ENCODE measurements around the gene OGFR.
A peak's percentile ranks its signal among the peaks of the same experiment; 100 is the strongest.

The OGFR gene

DNA sequence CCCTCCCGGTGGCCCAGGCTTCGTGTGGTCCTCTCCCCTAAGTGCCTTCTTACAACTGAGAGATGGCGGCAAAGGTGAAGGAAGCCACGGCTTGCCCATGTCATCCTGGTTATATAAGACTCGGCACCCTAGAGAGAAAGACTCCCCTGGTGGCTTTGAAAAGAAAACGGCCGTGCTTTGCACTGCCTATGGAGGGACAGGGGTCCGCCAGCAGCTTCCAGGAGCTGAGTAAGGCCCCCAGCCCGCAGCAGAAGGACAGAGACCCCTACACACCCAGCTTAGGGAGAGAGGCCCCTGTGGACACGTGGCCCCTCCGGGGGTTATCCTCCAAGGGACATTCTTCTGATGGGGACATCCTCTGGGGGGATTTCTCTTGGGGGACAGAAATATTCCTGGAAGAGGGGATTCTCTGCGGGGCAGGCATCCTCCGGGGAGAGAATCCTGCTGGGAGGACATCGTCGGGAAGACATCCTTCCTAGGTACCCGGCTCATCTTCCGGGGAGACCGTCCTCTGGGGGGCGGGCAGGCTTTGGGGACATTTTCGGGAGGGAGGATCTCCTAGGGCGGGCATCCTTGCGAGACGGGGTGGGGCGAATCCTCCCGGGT, 511 bp upstream of the OGFR start:
- TF ChIP-seq, protein P1, sequence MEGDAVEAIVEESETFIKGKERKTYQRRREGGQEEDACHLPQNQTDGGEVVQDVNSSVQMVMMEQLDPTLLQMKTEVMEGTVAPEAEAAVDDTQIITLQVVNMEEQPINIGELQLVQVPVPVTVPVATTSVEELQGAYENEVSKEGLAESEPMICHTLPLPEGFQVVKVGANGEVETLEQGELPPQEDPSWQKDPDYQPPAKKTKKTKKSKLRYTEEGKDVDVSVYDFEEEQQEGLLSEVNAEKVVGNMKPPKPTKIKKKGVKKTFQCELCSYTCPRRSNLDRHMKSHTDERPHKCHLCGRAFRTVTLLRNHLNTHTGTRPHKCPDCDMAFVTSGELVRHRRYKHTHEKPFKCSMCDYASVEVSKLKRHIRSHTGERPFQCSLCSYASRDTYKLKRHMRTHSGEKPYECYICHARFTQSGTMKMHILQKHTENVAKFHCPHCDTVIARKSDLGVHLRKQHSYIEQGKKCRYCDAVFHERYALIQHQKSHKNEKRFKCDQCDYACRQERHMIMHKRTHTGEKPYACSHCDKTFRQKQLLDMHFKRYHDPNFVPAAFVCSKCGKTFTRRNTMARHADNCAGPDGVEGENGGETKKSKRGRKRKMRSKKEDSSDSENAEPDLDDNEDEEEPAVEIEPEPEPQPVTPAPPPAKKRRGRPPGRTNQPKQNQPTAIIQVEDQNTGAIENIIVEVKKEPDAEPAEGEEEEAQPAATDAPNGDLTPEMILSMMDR (conservative IDR thresholded peaks at IDR 0.05): no peak
- H3K27ac ChIP-seq: peak overlapping the region; percentile 90

DNA sequence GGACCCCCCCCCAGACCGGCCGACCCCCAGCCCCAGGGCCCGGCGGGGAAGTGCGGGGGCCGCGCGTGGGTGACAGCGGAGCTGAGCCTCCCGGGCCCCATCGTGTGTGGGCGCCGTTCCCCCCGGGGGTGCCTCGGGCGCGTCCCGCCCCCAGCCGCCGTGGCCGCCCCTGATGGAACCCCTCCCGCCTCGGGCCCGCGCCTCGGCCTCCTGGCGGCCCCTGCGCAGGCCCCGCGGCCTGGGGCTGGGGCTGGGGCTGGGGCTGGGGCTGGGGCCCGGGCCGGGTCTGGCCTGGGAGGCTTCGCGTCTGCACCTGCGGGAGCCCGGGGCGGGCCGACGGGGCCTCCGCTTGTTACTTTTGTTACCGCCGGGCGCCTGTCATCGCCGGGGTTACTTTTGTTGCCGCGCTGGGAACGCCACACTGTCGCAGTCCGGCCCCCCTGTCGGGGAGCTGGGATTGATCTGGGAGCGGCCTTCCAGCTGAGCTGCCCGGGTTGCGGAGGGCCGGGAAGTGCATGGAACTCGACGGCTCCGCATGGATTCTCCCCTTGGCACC, 598 bp downstream of the OGFR start:
- TF ChIP-seq, protein P1 (conservative IDR thresholded peaks at IDR 0.05): no peak
- peak overlapping the region; percentile 90 for H3K27ac ChIP-seq

DNA sequence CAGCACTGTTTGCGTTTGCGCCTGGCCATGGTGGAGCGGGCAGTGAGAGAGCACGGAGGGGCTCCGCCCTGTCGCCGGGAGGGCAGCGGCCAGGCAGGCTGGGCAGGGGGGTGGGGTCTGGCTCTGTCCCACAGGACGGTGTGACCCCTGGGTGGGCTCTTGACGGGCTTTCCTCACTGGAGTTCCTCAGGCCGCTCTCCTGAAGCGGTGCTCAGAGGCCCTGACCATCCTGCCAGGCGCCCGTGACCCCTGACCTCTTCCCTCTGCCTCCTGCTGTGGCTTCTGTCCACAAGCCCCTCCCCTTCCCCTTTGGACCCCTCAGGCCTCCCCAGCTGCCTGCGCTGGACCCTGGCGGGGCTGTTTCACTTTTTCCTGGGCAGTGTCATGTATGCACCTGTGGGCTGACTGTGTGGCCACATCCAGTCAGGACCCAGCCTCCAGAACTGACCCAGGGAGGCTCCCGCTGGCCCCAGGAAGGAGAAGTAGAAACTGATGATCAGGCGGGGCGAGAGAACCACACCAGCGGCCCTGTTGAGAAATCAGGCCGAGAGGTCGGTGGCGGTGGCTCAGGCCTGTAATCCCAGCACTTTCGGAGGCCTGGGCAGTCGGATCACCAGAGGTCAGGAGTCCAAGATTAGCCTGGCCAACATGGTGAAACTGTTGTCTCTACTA, 1.2 kb downstream of the OGFR start:
- peak overlapping the region; percentile 90 for H3K27ac ChIP-seq
- TF ChIP-seq, protein P1 (conservative IDR thresholded peaks at IDR 0.05): no peak

DNA sequence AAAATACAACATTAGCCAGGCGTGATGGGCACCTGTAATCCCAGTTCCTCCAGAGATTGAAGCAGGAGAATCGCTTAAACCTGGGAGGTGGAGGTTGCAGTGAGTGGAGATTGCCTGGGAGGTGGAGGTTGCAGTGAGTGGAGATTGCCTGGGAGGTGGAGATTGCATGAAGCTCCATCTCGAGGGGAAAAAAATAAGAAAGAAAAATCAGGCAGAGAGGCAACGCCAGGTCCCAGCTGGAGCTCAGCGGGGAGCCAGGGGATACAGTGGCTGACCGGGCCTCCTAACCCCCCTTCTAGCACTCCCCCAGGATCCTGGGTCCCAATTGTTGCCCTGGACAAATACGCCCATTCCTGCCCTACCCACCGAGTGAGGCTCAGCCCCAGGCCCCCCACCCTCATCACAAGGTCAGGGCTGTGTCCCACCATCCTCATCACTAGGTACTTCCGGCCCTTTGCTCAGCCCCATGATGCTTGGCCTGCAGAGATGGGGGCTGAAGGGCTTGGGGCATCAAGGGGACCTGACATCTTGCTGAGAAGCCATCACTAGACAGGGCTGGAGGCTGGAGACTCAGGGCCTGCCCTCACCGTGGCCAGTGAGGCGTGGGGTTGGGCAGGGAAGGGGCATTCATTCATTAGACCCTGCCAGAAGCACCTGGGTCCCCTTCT, 1.9 kb downstream of the OGFR start:
- H3K27ac ChIP-seq: peak overlapping the region; percentile 90
- TF ChIP-seq, protein P1 (conservative IDR thresholded peaks at IDR 0.05): no peak

DNA sequence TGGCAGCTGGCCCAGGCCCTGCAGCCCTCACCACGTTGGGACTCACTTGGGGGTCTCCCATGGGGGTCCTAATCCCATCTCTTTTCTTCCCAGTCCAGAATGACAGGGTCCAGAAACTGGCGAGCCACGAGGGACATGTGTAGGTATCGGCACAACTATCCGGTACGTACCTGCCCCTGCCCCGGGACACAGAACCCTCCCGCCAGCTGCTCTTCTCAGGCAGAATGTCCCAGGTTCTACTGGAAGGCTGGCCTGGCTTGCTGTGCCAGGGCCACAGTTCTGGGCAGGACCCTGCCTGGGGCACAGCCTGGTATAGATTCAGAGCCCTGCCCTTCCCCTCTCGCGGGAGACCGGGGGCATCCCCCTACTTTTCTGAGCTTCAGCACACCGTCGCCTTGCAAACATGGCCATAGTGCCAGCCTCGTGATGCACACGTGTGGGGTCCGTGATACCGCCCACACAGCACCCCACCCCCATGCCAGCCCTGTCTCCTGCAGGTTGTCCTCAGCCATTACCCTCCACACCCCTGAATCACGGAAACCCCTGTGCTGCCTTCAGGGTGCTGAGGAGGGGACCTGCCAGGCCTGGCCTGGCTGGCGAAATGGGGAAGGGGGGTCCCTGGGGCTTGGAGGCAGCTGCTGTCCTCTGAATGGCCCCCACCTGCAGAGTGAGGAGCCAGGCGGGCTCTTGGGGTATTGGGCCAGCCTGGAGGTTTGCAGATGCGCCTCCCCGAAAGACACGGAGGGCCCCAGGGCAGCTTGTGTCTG, 3.0 kb downstream of the OGFR start:
- H3K27ac ChIP-seq: peak overlapping the region; percentile 90; the same call in 1 of the 2 replicates
- TF ChIP-seq, protein P1 (conservative IDR thresholded peaks at IDR 0.05): no peak

DNA sequence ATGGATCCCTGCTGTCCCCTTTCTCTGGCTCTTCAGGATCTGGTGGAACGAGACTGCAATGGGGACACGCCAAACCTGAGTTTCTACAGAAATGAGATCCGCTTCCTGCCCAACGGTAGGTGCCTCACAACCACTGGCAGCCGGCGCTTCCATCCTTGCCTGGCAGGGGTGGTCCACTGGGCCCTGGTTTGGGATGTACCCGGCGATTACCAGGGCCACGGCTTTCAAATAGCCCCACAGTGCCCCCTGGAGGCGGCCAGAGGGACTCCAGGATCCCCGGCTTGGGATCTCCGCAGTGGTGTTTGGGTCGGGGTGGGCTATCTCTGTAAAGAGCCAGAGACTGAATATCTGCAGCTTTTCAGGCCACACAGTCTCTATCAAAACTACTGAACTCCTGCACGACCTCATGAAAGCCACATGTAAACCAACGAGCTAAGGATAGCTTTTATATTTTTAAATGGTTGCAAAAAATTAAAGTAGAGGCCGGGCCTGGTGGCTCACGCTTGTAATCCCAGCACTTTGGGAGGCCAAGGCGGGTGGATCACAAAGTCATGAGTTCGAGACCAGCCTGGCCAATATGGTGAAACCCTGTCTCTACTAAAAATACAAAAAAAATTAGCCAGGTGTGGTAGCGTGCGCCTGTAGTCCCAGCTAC, 3.7 kb downstream of the OGFR start:
- TF ChIP-seq, protein P1 (conservative IDR thresholded peaks at IDR 0.05): peak; percentile 96
- H3K27ac ChIP-seq: peak overlapping the region; percentile 90; the same call in 1 of the 2 replicates

Measured in VCaP (cell line).